Right atrium auricular region (tissue), 2 donors: Measurements from ENCODE around the gene TP53I3. TPM values are rescaled to one million over a fixed set of nuclear protein-coding genes. Genes with fewer than 3 reads are reported as not detected.
A peak's percentile ranks its signal among the peaks of the same experiment; 100 is the strongest.

Experiments used
- DNase-seq: peaks from one replicate; pipeline ENCODE4 v3.0.0-alpha.2; 2019; ENCODE audit warnings: low spot score
- H3K27ac ChIP-seq, 2 donors: fragments of 200-600 bp; sonication (generic); 1 replicate in 1 of 2; 2 replicates in 1 of 2; pipeline ENCODE4 v1.5.1; 2016 to 2019
- H3K27me3 ChIP-seq, 2 donors: fragments of 200-600 bp; sonication (generic); one replicate each; pipeline versions ENCODE4 v1.5.1 to v1.6.0; 2017 to 2019
- H3K36me3 ChIP-seq: fragments of 200-600 bp; sonication (generic); one replicate; pipeline ENCODE4 v1.5.1; 2016
- H3K4me1 ChIP-seq, 2 donors: fragments of 200-600 bp; sonication (generic); one replicate each; pipeline versions ENCODE4 v1.5.1 to v1.6.0; 2017 to 2019
- H3K4me3 ChIP-seq, 2 donors: fragments of 200-600 bp; sonication (generic); 1 replicate in 1 of 2; 2 replicates in 1 of 2; pipeline ENCODE4 v1.5.1; 2017 to 2019; ENCODE audit warnings: mild to moderate bottlenecking in 1 of 2, moderate library complexity in 1 of 2
- H3K9me3 ChIP-seq, 2 donors: fragments of 200-600 bp; sonication (generic); one replicate each; pipeline ENCODE4 v1.5.1; 2019
- total RNA-seq, 2 donors: library from RNA; depleted of rRNA; stranded (reverse); fragments of >200 nt; gene quantifications; one replicate each; pipeline ENCODE4 v1.1.0, GENCODE V29; 2016
- TF ChIP-seq, protein P1 (sequence below), 2 donors: fragments of 200-600 bp; sonication (generic); IDR thresholded peaks; one replicate each; pipeline ENCODE4 v1.5.1; 2019; ENCODE audit warnings: antibody characterized with exemption in 2 of 2

The TP53I3 gene
- total RNA-seq, 2 donors from 2014 or later = 8.0 to 8.7 TPM

DNA sequence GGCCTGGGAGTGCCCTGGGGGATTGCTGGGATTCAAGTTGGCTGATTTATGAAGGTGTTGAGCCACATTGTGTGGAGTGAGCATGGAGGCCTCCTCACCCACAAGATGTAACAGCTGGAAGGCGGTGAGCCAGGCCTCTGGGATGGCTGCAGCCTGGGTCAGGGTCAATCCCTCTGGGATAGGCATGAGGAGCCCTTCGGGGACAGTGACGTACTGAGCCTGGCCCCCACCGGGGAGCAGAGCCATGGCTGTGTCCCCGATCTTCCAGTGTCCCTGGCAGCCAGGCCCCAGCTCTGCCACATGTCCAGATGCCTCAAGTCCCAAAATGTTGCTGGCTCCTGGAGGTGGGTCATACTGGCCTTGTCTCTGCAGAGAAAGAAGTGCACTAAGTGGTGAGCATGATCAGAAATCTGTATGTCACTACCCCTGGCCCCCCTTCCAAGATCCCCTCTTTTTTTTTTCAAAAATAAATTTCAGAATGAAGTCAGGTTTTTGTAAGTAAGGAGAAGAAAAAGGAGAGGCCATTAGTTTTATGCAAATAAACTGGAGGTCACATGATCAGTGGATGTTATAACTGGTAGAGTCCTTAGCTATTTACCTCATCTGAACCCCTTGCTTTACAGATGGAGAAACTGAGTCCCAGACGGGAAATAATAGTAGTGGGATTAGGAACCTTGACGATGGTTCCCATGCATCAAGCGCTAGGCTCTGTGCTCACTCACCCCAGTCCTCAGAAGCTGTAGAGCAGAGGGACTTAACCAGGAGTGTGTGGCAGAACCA lies 1.7 kb downstream of the TP53I3 start:
- Histone ChIP-seq H3K36me3 (peaks cover 6% of the 10 kb centered on the region), H3K4me1 (peaks cover 0 to 18% of the 10 kb centered on the region in 2 donors), H3K27ac (peak overlapping the region; percentile 83 to 90), H3K27me3 (no peaks in the 10 kb centered on the region), H3K4me3 (peak overlapping the region; percentile 50 to 63), H3K9me3 (no peaks in the 10 kb centered on the region)
- DNase-seq = no peak
- TF ChIP-seq, protein P1, sequence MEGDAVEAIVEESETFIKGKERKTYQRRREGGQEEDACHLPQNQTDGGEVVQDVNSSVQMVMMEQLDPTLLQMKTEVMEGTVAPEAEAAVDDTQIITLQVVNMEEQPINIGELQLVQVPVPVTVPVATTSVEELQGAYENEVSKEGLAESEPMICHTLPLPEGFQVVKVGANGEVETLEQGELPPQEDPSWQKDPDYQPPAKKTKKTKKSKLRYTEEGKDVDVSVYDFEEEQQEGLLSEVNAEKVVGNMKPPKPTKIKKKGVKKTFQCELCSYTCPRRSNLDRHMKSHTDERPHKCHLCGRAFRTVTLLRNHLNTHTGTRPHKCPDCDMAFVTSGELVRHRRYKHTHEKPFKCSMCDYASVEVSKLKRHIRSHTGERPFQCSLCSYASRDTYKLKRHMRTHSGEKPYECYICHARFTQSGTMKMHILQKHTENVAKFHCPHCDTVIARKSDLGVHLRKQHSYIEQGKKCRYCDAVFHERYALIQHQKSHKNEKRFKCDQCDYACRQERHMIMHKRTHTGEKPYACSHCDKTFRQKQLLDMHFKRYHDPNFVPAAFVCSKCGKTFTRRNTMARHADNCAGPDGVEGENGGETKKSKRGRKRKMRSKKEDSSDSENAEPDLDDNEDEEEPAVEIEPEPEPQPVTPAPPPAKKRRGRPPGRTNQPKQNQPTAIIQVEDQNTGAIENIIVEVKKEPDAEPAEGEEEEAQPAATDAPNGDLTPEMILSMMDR (IDR thresholded peaks at IDR 0.05) = no peak

DNA sequence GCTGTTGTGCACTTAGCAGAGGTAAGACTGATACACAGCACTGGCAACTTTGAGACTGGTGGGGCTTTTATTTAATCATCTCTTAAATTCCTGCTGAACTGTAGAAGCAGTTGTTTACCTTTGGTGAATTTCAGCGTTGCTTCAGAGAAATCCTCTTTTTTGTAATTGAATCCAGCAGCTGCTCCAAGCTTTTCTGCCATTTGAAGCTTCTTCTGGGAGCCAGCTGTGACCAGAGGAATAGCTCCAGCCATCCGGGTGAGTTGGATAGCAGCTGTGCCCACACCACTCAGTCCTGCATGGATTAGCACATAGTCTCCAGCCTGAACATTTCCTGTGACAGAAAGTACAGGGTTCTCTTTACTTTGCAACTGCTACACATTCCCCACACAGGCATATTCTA lies 3.9 kb downstream of the TP53I3 start:
- TF ChIP-seq, protein P1 (IDR thresholded peaks at IDR 0.05) = no peak
- no peak for DNase-seq
- Histone ChIP-seq H3K4me1 (peaks cover 0 to 29% of the 10 kb centered on the region in 2 donors), H3K9me3 (no peaks in the 10 kb centered on the region), H3K36me3 (peaks cover 6% of the 10 kb centered on the region), H3K27ac (no peak overlapping the region), H3K4me3 (no peak overlapping the region), H3K27me3 (no peaks in the 10 kb centered on the region)

DNA sequence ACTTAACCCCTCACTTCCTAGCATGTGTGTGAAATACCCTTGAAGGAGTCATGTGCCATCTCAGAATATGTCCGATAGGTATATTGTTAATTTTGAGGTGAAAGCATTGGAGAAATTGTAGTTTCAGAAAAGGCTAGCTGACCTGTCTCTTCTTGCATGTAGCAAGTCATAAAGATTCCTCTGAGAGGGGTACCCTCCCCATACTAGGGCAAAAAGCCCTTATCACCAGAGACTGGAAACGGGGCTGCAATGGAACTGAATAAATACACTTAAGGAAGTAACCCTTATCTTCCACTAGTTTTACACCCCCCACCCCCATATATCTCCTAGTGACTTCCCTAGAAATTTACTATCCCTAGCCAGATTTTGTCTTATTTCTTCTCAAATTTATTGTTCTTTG lies 6.8 kb downstream of the TP53I3 start:
- TF ChIP-seq, protein P1 (IDR thresholded peaks at IDR 0.05) = no peak
- DNase-seq = no peak
- H3K4me1 ChIP-seq = peaks cover 0 to 25% of the 10 kb centered on the region in 2 donors
- H3K9me3 ChIP-seq = no peaks in the 10 kb centered on the region
- peak overlapping the region in 1 of 2 donors; percentile 73 for H3K4me3 ChIP-seq
- no peaks in the 10 kb centered on the region for H3K27me3 ChIP-seq
- H3K36me3 ChIP-seq = peaks cover 18% of the 10 kb centered on the region
- peak overlapping the region in 1 of 2 donors; percentile 90 for H3K27ac ChIP-seq

DNA sequence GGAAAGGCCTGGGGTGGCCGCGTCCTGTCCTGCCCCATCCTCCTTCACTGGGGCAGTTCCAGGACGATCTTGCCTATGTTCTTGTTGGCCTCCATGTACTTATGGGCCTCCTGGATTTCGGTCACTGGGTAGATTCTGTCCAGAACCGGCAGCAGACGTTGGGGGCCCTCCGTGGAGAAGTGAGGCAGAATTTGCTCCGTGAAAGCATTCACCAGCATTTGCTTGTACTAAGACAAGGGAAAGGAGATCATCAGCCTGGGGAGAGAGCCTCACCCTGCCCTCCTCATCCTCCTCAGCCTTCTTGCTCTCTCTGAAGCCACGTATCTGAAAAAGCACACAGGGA lies 7.1 kb downstream of the TP53I3 start:
- Histone ChIP-seq H3K9me3 (no peaks in the 10 kb centered on the region), H3K27me3 (no peaks in the 10 kb centered on the region), H3K4me3 (peak overlapping the region; percentile 73 to 74), H3K27ac (peak overlapping the region; percentile 87 to 90), H3K4me1 (peaks cover 0 to 23% of the 10 kb centered on the region in 2 donors), H3K36me3 (peaks cover 21% of the 10 kb centered on the region)
- TF ChIP-seq, protein P1 (IDR thresholded peaks at IDR 0.05) = no peak
- no peak for DNase-seq

DNA sequence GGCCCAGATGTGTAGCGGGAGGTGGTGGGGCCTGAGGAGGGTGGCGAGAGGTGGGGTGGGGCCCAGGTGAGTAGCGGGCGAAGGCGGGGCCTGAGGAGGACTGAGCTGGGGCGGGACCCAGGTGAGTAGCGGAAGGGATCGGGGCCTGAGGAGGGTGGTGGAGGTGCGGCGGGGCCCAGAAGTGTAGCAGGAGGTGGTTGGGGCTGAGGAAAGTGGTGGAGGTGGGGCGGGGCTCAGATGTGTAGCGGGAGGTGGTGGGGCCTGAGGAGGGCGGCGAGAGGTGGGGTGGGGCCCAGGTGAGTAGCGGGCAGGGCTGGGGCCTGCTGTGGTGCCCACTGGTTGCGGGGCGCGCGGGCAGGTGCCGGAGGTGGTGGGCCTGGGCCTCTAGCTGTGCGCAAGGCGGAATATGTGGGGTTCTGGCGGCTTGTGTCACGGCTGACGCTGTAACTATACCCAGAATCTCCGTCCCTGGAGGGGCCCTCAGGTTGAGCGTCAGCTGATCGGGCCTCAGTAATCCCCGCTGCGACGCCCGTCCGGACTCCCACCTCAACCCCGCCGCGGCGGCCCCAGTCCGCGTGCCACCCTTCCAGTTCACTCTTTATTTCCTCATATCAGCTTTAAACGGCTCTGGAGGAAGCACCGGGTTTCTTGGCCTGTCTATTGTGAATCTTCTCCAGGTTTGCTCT lies 7.6 kb downstream of the TP53I3 start:
- no peaks in the 10 kb centered on the region for H3K9me3 ChIP-seq
- DNase-seq = no peak
- peak overlapping the region; percentile 73 to 74 for H3K4me3 ChIP-seq
- peaks cover 20% of the 10 kb centered on the region for H3K36me3 ChIP-seq
- H3K27ac ChIP-seq = peak overlapping the region; percentile 87 to 90
- TF ChIP-seq, protein P1 (IDR thresholded peaks at IDR 0.05) = no peak
- H3K27me3 ChIP-seq = no peaks in the 10 kb centered on the region
- peaks cover 0 to 23% of the 10 kb centered on the region in 2 donors for H3K4me1 ChIP-seq
